Measurements from ENCODE around the gene GATA3. TPM values are rescaled to one million over a fixed set of nuclear protein-coding genes. Genes with fewer than 3 reads are reported as not detected.

The GATA3 gene
- total and polyA plus RNA-seq, 3 donors from 2014 or later: 0.31 to 1.9 (median 0.50) TPM

GRCh38 chr10:8122611-8123369 is 68.3 kb downstream of the GATA3 start:
- WGBS, 2 donors: 82% methylated on average over 7 of the region's 7 CpGs
- intact Hi-C loops (cut with DNase I; ENCODE audit: low total_unique reads): no loop called here
- no peaks in the 10 kb centered on the region for H3K36me3 ChIP-seq (ENCODE audit: low read depth, missing control alignments)

DNA sequence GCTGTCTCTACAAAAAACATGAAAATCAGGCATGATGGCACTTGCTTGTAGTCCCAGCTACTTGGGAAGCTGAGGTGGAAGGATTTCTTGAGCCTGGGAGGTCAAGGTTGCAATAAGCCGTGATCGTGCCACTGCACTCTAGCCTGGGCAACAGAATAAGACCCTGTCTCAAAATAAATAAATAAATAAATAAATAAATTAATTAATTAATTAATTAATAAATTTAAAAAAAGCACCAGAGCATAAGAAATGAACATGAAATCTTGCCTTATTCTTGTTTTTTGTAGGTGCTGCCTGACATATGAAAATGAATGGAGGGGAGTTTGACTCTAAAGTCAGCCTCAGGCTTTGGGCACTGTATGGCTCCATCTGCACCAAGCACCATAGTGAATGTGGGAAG is 69.9 kb downstream of the GATA3 start:
- intact Hi-C loops (cut with DNase I; ENCODE audit: low total_unique reads): no loop called here
- TF ChIP-seq POLR2A (IDR thresholded peaks at IDR 0.05): no peak
- TF ChIP-seq, protein P1, sequence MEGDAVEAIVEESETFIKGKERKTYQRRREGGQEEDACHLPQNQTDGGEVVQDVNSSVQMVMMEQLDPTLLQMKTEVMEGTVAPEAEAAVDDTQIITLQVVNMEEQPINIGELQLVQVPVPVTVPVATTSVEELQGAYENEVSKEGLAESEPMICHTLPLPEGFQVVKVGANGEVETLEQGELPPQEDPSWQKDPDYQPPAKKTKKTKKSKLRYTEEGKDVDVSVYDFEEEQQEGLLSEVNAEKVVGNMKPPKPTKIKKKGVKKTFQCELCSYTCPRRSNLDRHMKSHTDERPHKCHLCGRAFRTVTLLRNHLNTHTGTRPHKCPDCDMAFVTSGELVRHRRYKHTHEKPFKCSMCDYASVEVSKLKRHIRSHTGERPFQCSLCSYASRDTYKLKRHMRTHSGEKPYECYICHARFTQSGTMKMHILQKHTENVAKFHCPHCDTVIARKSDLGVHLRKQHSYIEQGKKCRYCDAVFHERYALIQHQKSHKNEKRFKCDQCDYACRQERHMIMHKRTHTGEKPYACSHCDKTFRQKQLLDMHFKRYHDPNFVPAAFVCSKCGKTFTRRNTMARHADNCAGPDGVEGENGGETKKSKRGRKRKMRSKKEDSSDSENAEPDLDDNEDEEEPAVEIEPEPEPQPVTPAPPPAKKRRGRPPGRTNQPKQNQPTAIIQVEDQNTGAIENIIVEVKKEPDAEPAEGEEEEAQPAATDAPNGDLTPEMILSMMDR (IDR thresholded peaks at IDR 0.05): no peak
- no peaks in the 10 kb centered on the region for H3K27me3 ChIP-seq
- H3K4me3 ChIP-seq: no peak overlapping the region
- H3K27ac ChIP-seq: no peak overlapping the region
- no peaks in the 10 kb centered on the region for H3K4me1 ChIP-seq
- H3K36me3 ChIP-seq (ENCODE audit: low read depth, missing control alignments): no peaks in the 10 kb centered on the region
- WGBS, 2 donors: 92 to 97% methylated on average over 2 of the region's 2 CpGs
- DNase-seq: no peak
- H3K9me3 ChIP-seq: no peaks in the 10 kb centered on the region

More at GRCh38 chr10:8122611-8123369, 68.3 kb downstream of the GATA3 start:
- Histone ChIP-seq H3K4me1 (no peaks in the 10 kb centered on the region), H3K27ac (no peak overlapping the region), H3K4me3 (no peak overlapping the region), H3K27me3 (no peaks in the 10 kb centered on the region), H3K9me3 (no peaks in the 10 kb centered on the region)
- TF ChIP-seq, protein P1 (IDR thresholded peaks at IDR 0.05): no peak
- no peak for TF ChIP-seq POLR2A (IDR thresholded peaks at IDR 0.05)
- no peak for DNase-seq

Other genes with a start within 250 kb of the GATA3 start
- 10 to 100 TPM; 32.8 to 33.0 TPM for gene TAF3, start 236.2 kb upstream of the GATA3 start, total RNA-seq
- 7.0 TPM for gene TAF3, start 236.2 kb upstream of the GATA3 start, polyA plus RNA-seq (ENCODE audit: insufficient read depth, low read depth, low replicate concordance)

All from testis (tissue), 3 donors.